ENCODE measurements around the gene ASB14.
"Not testable (repeated sequence)": the region's sequence is repeated elsewhere in the genome, so short reads cannot be mapped to it uniquely, and the experiment has no call there.

The ASB14 gene

GRCh38 chr3:57292159-57292896, at the start of gene ASB14:
TSS of gene ASB14 (minus strand) at chr3:57292685. CDS start at chr3:57292033, 652 bp downstream.
- no peak for DNase-seq (ENCODE audit: low read depth in 2 of 2)

- DNase-seq (ENCODE audit: low read depth in 2 of 2), result not testable (repeated sequence)
Observed at GRCh38 chr3:57339071-57339642, 46.7 kb upstream of the ASB14 start.

- not testable (repeated sequence) for DNase-seq (ENCODE audit: low read depth in 2 of 2)
Observed at GRCh38 chr3:57338272-57339070, 46.0 kb upstream of the ASB14 start.

GRCh38 chr3:57335283-57335938, 42.9 kb upstream of the ASB14 start:
- DNase-seq (ENCODE audit: low read depth in 2 of 2), result no peak

- no peak for DNase-seq (ENCODE audit: low read depth in 2 of 2)
Observed at GRCh38 chr3:57331078-57331610, 38.7 kb upstream of the ASB14 start.

- DNase-seq (ENCODE audit: low read depth in 2 of 2), result not testable (repeated sequence)
Observed at GRCh38 chr3:57326498-57326897, 34.0 kb upstream of the ASB14 start.

GRCh38 chr3:57314204-57314603, 21.7 kb upstream of the ASB14 start:
- DNase-seq (ENCODE audit: low read depth in 2 of 2), result no peak

- DNase-seq (ENCODE audit: low read depth in 2 of 2), result no peak
Observed at GRCh38 chr3:57309769-57310360, 17.4 kb upstream of the ASB14 start.

- not testable (repeated sequence) for DNase-seq (ENCODE audit: low read depth in 2 of 2)
Observed at GRCh38 chr3:57303520-57303919, 11.0 kb upstream of the ASB14 start.

- no peak for DNase-seq (ENCODE audit: low read depth in 2 of 2)
Observed at GRCh38 chr3:57298041-57298440, 5.6 kb upstream of the ASB14 start.

GRCh38 chr3:57292897-57293526, 527 bp upstream of the ASB14 start:
- DNase-seq (ENCODE audit: low read depth in 2 of 2), result no peak

GRCh38 chr3:57288403-57288802, 4.1 kb downstream of the ASB14 start:
- DNase-seq (ENCODE audit: low read depth in 2 of 2), result no peak

GRCh38 chr3:57287205-57287604, 5.3 kb downstream of the ASB14 start:
- no peak for DNase-seq (ENCODE audit: low read depth in 2 of 2)

- no peak for DNase-seq (ENCODE audit: low read depth in 2 of 2)
Observed at GRCh38 chr3:57283334-57283733, 9.2 kb downstream of the ASB14 start.

GRCh38 chr3:57281715-57282114, 10.8 kb downstream of the ASB14 start:
- DNase-seq (ENCODE audit: low read depth in 2 of 2), result no peak

- no peak for DNase-seq (ENCODE audit: low read depth in 2 of 2)
Observed at GRCh38 chr3:57279685-57280084, 12.8 kb downstream of the ASB14 start.

- no peak for DNase-seq (ENCODE audit: low read depth in 2 of 2)
Observed at GRCh38 chr3:57278237-57278636, 14.2 kb downstream of the ASB14 start.

- no peak for DNase-seq (ENCODE audit: low read depth in 2 of 2)
Observed at GRCh38 chr3:57275393-57275792, 17.1 kb downstream of the ASB14 start.

GRCh38 chr3:57274845-57275244, 17.6 kb downstream of the ASB14 start:
- DNase-seq (ENCODE audit: low read depth in 2 of 2), result no peak

GRCh38 chr3:57268416-57268815, 24.1 kb downstream of the ASB14 start:
- no peak for DNase-seq (ENCODE audit: low read depth in 2 of 2)

- DNase-seq (ENCODE audit: low read depth in 2 of 2), result no peak
Observed at GRCh38 chr3:57261929-57262328, 30.6 kb downstream of the ASB14 start.
